Activated naive CD4-positive, alpha-beta T cell (primary cell): ENCODE data around the gene OR51G2.

Experiments
- DNase-seq, 4 experiments: peaks; one replicate each; lab custom pipeline; 2025; lab: John Stamatoyannopoulos, UW

The OR51G2 gene

DNA sequence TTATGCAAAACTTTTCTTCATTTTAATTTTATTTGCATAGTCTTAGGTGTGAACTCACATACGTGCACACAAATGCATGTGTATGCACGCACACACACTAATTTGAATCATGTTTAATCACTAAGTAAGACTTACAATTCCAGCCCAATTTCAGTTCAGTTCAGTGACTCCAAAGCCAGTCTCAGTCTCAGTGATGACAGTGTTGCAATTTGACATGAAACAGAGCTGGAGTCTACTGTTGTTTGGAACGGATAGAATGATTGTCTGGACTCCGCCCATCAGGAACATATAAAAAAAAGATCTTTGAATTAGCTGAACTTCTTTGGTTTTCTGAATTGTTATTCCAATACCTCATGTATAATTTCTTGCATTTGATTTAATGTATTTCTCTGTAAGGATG lies 55.3 kb downstream of the OR51G2 start:
- no peak for DNase-seq
